NCI-H774 (cell line): ENCODE results near the gene TF.

Source experiments
- DNase-seq: peaks from one replicate; lab custom pipeline; 2025; lab: John Stamatoyannopoulos, UW

TF gene

DNA sequence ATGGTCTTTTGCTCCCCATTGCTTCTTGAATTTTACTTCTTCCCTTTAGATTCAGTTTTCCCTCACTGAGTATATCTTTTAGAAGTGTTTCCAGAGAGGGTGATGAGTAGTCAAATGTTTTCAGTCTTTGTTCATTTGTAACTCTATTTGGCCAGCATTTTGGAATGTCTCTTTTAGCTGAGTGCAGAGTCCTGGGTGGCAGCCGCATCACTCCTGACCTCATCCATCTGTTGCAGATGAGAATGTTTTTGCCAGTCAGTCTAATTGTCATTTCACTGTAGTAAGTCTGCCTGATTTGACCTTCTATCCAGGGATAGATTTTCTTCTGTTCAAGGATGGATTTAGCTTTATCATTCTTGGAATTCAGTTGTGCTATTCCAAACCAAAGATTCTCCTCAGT, 66.7 kb downstream of the TF start:
- no peak for DNase-seq

DNA sequence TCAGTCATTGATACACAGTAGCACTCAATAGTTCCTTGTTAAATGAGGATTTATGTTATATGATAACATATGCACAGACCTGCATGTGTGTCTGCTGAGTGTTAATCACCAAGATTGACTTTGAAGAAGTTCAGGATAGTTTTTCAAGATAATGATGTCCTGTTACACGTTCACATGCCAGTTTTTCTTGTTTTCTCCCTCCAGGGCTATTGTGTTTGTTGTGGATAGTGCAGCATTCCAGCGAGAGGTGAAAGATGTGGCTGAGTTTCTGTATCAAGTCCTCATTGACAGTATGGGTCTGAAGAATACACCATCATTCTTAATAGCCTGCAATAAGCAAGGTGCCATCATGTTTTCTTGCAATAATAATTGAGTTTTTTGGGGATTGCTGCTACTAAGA, 69.2 kb downstream of the TF start:
- no peak for DNase-seq

DNA sequence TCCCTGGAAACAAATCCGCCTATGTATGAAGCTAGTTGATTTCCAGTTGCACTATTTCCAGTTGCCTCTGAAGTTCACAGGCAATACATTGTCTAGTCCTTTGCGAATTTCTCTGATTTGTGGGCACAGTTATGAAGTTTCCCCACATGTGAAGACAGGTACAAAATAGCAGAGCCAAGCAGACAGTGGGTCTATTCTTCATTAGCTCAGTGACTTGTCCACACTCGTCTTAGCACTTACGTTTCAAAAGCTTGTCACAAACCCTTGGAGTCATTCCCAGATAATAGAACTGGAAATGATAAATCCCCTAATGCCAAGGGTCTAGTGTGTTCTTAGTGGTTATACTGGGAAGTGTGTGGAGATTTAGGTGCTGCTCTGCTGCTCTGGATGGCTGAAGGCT, 73.9 kb downstream of the TF start:
- DNase-seq, result no peak

DNA sequence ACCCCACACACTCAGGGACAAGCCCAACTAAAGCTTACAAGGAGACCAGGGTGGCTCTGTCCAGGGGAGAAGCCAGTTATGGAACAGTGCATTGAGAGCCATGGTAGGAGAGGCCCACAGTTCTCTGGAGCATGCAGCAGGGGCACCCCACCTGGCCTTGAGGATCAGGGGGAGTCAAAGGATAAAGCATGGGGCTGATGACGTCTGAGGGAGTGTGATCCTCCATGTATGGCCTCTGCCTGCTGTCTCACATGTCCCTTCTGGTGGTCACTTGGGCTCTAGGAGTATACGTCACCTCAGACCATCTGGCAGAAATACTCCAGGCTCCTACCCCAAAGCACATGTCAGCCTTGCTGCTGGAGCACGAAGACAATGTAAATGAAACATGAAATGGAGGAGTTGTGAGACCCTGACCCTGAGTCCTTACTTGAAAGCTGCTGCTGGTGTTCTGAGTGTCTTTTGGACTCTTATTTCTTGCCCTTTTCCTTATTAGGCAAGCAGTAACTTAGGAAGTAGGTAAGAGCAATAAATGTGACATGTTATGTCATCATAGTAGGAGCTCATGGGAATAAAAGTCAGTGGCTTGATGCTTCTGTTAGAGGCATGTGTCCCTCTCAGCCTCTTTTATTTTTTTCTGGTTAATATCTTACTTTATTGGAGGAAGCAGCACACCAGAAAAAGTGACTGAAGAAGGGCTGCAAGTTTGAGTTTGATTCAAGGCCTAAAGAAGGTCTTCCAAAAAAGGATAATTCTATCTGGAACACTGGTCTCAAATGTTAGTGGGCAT, 74.9 kb downstream of the TF start:
- no peak for DNase-seq

DNA sequence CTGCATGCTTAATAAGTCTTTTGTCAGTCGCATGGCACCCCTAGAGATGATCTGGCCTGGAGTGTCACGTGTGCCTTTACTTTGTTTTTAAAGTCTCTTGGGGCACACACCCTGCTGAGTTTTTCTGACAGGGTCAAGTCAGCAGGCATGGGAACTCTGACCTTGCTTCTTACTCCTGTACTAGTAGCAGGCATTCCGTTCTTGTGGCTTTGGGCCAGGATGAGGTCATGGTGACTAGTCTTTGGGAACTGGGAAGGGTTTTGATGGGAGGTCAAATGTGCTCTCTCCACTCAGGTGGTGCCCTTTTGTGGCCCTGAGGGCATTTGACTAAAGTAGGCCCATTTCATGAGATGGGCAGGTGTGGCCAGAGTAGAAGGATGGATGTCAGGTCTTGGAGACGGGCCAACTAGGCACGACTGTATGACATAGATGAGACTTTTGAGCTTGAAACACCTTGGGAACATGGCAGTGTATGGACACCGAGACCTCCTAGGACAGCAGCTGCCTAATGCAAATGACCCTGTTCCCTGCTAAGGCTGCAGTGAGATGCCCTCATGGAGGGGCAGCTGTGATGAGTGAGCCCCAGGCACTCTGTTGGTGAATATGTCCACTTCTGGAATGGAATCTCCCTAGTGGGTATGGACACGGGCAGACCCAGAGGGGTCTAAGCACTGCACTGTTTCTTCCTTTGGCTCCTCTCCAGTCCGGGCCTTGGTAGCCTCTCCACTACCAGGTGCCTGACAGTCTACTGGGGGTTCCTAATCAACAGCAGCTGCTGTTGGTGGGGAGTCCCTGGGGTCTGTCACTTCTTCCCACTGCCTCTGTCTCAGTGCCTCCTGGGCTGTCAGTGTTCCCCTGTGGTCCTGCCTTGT, 75.8 kb downstream of the TF start:
- DNase-seq, result peak; percentile 20

DNA sequence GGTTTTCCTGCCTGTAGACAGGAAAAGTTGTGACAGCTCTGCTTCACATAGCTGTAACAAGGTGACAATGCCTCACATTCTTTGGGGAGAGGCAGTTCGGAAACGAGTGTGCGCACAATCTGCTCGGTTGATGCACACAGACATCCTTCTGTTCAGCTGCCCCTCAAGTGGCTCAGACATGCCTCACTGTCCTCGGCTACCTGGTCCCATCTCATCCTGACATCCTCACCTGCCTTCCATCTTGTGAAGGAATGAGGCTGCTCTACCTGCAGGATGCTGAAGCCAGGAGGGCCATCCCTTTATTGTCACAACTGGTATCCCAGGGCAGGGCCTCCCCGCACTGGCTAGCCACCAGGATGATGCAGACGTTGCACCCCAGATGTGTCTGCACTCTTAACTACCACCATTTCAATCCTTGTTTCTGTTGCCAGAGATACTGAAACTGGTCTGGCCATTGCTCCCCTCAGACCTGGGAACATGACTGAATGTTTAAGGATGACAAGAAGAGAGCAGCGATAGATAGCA, 78.8 kb downstream of the TF start:
- no peak for DNase-seq

DNA sequence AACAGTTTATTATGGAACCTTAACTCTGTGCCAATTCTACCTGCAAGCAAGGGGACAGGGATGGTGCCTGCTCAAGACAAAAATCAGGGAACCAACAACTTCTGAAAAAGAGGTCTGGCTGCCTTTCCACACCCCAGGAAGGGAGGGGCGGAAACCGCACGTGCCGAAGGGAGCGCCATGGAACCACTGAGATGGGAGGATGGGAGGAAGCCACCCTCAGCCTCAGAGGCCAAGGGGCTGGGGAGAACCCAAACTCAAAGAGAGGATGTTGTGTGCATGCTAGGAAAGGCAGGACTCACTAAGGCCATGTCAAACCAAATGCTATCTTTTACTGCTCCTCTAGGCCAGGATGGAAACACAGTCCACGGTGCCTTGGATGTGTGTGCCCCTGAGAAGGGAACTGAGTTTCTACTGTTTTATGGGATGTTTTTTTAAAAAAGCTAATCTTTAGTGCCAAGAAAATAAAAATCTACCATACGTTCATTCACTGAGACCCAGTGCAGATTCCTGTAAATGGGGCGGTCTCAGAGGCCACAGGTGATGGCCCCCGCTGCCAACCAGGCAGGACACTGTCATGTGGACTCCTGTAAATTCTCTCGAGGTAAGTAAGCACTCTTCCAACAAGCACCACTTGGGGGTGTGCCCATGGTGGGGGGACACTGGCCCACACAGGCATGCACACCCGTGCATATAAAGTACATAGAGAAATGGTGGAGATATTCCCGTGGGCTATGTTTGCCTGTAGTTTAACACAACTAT, 80.0 kb downstream of the TF start:
- DNase-seq, result no peak

DNA sequence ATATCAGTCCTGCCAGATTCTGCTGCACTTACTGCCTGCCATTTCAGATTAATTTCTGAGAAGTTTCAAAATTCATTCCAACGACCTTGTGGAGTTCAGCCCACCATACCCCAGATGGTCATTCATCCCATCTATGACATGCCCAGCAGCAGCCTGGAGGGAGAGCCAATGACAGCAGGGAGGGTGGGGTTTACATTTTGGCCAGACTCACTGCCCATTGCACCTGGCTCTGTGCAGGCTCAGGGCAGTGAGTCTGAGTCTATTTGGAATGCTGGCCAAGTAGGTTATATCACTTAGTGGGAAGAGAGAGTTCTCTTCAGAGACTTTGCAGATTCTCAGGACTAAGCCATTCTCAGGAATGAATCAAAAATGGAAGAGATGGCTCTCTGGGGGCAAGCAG, 80.9 kb downstream of the TF start:
- no peak for DNase-seq

DNA sequence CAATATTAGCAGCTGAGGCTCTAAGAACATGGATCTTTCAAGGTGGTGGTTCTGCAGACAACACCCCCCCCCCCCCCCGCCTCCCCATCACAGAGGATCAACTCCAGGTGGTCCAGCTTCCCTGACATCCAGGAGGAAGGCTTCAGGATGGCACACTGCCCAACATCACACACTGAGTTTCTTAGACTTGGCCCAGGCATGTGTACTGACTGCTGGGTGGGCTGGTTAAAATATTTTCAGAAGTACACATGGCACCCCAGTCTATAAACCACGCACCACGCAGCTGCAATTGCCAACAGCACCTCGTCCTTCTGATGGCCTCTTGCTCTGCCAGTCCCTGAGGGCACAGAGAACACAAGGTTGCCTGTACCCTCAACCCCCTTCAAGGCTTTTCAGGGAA, 81.5 kb downstream of the TF start:
- DNase-seq, result no peak

DNA sequence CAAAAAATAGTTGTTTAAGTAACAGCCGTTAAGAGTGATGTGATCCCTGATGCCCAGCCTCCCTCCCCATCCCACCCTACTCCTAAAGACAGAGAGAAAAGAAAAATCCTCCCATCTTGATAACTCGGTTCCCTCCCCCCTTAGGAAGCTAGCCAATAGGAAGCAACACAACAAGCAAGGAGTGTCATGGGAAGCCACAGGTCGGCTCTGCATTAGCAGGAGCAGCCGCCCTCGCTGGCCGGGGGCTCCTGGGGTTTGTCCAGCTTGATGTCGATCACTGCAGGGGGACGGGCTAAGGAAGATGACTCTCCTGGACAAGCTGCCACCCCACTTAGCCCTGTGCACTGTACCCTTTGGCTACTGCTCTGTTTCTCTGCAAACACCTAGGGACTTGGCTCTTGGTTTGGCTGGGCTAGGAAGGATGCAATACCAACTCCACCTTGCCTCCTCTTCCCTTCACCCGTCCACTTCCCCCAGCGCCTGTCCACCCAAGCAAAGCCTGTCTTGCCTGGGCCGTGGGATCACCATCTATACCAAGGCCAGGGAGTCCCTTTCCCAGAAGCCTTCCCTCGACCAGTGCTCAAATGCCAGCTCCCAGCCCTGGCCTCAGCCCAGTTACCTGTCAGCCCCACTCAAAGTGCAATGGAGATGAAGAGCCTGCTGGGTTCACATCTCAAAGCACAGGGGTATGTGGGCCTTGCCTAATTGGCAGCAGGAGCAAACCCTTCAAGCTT, 82.5 kb downstream of the TF start:
- DNase-seq, result no peak

DNA sequence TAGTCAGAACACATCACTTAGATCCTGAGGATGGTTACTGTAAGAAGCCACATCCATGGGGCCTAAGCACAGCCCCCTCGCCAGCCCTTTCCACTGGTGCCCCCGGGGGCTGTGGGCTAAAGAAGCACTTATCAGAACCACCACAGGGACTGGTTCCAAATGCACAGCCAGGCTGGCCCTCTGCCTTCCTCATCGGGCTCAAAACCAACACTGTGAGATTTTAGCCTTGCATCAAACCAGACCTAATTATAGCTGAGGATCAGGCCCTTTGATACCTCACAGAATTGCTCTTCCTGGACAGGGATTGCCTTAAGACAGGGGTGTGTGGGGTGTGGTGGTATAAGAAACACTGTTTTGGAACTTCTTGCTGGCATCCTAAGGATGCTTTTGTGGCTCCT, 83.1 kb downstream of the TF start:
- no peak for DNase-seq

DNA sequence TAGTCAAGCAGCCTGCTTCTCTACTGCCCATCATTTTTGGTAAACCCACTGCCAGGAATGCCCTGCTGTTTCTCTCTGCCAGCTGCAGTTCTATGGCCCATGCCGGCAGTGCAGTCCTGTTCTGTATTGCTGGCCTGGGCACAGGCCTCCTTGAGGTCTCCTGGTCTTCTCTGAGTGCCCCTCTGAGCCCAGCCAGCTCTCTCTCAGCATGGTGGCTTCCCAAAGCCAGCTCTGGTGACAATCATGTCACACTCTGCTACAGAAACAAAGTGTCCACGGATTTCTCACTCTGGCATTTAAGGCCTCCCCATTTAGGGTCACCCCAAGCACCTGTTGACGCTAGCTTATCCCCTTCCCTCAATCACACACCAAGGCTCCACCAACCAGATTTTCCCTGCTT, 83.9 kb downstream of the TF start:
- DNase-seq, result no peak

DNA sequence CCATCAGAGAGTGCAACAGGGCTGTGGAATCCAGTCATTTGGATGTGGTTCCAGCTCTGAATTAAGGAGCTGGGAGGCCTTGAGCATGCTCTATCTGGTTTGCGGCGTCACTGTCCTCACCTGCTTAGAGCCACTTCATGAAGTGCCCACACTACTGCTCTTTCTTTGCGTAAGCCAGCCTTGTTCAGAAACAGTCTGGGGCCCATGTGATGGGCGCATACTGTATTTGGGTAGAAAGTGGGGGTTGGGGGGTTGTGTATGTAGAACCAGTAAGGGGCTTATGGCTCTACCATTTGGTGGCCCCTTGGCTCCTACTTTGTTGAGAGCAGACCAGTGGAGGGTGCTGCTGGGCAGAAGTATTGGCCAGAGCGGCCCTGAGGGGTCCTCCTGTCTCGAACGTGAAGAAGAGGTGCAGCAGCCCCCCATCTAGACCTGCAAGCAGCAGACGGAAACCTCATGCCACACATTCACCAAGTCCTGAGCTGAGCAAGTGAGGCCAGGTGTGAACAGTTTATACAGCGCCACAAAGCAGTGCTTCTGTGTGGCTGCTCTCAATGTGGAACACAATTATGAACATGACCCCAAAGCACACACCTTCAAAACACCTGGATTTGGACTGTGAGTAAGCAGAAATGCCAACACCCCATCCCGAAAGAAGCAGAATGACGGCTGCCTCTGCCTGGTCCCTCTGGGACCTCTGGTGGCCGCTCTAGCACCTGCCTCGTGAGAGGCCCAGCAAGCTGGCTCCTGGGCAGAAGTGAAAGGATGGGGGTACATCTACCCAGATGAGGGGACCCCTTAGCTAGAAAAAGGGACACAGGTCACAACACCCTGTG, 86.0 kb downstream of the TF start:
- no peak for DNase-seq

DNA sequence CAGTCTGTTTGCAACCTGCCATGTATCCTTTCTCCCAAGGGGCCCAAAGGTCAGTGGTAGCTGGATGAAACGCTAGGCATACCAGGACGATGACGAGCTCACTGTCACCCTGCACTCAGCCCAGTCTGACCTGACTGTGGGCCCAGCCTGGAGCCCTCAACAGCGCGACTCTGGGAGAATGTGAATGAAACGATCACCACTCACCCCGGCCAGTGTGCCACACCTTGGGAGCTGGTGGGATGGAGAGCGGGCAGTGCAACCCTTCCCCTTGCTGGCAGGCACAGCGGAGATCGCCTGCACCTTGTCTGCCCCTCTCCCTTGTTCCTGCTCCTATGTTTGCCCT, 86.6 kb downstream of the TF start:
- no peak for DNase-seq

DNA sequence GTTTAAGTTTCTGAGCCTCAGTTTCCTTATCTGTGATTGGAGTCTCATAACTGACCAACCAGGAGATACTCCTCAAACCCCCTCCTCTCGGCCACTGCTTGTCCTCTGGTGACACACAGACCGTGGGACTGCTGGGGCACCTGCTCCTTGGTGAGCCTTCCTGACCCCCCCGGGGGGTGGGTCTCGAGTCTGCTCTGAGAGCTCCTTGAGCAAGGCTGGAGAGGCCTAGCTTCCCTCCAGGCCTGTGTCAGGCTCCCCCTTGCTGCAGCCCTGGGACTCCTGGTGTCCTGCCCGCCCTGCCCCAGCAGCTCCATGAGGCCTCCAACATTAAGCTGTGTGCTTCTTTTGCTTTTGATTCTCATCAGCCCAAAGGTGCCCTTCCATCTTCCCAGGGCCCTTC, 87.1 kb downstream of the TF start:
- no peak for DNase-seq

DNA sequence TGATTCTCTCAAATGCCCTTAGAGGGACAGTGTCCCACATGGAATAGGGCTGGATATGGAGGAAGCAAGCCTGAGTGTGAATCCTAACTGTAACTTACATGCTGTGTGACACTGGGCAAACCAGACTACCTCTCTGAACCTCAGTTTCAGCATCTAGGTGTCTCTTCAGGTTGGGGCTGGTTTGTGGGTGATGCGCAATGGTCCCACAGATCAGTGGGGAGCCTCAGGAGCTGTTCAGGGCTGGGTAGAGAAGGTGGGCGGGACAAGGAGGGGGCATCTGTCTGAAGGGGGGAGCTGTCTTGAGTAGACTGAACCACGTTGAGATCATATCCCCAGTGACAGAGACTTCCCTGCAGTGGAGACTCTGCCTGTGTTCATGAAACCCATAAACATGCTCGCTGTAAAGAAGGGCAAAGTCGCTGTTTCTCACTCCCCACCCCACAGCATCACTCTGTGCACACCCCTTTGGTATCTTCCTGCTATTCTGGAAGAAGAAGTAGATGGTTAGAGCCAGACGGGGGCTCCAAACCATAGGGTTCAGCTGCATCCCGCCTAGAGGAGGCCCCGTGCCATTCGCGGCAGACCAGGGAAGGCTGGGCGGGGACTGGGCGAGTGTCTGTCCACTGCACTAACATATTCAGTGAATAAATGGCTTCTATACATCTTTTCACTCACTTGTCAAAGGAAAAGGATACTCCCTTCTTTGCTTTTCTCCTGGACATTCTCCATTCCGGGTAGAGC, 87.9 kb downstream of the TF start:
- DNase-seq, result no peak

DNA sequence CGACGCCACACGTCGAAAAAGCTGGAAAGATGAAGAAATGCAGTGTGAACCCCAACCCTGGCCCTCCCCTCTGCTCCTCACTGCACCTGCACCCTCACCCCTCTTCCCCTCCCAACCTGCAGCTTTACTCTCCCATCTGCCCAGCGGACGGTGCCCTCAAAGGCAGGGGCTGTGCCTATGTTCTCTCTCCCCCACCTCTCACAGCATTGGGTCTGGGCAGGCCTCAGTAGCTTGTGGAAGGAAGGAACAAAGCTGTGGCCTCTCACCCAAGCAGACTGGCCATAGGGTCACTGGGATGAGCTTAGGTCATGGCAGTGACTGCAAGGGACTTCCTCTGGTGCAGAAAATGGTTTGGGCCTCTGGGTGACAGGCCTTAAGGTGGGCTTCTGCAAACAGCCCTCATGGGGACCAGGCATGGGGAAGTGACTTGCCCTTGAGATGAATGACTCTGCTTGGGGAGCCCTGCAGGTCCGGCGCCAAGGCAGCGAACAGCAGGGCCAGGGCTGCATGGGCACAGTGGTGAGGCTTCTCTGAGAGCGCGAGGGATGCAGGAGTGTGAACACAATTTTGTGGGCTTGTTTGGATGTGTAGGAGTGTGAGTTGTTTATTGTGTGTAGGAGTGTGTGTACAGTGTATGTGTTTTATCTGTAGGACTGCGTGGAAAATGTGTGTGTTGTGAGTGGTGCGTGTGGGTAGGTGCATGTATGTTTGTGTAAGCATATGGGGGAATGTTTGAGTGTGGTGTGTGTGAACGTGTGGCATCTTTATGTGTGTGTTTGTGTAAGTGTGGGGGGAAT, 88.6 kb downstream of the TF start:
- DNase-seq, result no peak

DNA sequence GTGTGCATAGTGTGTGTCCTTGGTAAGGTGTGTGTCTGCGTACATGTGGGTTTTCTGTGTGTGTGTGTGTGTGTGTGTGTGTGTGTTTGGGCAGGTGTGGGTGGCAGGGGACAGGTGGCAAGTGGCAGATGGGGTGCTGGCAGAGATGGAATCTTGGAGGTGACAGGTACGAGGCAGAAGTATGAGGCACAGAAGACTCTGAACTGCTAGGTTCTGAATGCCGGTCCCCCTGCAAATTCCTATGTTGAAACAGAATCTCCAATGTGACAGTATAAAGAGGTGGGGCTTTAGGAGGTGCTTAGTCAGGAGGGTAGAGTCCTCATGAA, 89.2 kb downstream of the TF start:
- DNase-seq, result no peak

DNA sequence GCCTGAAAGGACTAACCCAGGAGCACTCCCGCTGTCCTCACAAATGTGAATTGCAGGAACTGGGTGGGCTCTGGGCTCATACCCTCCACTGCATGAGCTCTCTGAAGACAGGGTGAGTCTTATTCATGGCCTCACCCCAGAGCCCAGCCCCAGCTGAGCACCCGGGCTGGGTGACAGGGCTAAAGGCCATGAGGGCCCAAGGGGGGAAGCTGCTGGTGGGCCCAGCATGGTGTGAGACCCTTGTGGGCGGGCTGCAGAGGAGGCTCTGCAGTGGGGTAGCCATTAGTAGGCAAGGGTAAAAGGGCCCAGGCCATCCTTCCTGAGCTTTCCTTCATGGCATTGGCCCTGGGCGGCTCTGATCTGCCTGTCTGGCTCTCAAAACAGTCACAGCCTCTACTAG, 89.8 kb downstream of the TF start:
- DNase-seq, result no peak
